GM19023 (cell line): ENCODE data around the gene INSC.

ENCODE experiments used
- ATAC-seq: cut with Tn5 transposase; IDR thresholded peaks from one replicate; pipeline ENCODE4 v1.9.1; 2021; ENCODE audit warnings: mild to moderate bottlenecking, moderate library complexity; ENCODE audit not compliant: unreplicated experiment

INSC gene

DNA sequence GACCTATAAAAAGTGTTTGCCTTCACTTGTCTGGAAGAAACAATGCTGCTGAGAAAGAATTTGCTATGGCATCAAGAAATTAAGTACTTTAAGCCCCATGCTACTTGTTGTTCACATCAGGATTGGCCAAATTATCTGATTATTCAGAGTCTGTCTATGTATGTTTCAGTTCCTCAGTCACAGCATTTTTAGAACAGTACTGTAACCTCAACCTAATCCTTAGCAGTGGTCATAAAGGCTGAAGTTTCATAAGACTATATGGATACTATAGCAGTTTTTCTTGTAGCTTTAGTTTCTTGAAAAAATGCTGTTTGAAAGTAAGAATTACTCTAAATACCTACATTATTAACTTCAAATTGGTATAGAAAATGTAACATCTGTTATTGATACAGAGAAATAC is 153.9 kb downstream of the INSC start:
- ATAC-seq = no peak

DNA sequence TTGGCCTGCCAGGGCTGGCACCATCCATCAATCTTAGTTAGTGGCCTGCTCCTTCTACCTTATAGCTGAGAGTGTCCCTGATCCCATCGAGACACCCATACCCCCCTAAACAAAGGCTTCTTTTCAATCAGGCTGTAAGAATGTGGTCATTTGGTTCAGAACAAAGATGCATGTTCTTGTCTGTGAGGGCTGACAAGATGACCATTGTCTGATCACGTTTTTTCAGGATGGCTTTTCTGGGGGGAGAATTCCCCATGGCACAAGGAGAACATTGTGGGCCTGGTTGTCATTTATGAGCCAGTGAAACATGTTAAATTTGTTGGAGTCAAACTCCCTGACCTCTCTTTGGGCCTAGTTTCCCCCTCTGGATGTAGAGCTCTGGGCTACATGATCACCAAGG is 160.4 kb downstream of the INSC start:
- no peak for ATAC-seq

DNA sequence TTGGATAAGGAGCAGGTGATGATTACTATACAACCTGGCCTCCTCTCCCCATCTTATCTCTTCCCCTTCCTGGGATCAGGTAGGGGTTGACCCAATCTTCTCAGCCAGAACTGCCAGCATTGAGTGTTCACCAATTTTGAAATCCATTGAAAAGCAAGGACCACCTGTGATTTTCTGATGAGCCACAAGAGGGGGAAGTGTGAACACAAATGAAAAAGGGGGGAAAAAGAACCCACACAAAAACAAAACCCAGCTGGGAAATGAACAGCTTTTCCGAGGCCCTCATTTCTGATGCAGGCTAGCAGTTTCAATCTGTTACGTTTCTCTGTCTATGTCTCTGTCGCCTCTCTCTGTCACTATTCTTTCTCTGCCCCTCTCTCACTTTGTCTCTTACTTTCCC is 161.9 kb downstream of the INSC start:
- ATAC-seq = no peak

DNA sequence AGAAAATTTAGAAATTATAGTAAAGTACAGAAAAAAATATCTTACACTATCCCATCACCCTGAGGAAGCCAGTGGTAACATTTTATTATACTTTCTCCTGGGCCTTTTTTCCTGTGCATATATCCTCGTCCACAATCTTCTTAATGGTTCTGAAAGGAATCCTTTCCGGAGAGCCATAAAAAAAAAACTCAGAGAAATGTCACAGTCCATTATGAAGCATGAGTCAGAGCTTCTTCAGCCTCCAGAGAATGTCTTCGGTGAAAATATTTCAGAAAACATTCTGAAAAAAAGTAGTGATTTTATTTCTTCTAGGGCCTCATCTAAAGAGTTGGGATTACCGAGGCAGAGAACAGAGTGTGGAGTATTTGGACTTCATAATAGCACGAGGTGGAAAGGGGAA is 163.4 kb downstream of the INSC start:
- ATAC-seq = no peak

DNA sequence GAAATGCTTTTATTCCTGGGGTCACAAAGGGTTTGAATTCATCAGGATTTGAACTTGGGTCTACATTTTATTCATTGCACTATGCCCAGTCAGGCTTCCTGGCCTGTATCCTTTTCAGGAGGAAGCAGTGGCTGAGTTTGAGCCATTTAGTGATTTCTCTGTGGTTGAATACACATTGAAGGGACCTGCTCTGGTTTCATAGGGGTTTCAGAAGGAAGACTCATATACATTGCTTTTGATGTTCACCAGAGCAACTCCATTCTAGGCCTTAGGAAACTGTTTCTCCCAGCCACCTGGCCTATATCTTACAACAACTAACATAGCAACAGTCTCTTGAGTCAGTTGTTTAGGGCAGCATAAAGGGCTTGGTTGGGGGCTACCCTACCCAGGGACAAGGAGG is 165.7 kb downstream of the INSC start:
- ATAC-seq = no peak

DNA sequence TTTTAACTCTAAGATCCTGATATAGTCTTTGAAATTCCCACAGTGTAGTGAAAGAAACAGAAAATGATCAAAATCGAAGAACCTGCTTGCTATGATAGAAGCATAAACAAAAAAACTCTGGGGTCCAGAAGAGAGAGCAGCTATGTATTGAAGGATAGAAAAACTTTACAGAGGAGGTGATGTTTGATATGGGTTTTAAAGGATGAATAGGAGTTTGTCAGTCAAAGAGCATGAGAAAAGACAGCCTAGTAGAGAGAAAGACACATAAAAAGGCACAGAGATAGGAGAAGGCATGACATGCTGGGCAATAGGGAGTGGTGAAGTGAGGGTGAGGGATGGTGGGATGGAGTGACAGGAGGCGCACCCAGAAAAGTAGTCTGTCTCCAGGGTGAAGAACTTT is 168.0 kb downstream of the INSC start:
- no peak for ATAC-seq

DNA sequence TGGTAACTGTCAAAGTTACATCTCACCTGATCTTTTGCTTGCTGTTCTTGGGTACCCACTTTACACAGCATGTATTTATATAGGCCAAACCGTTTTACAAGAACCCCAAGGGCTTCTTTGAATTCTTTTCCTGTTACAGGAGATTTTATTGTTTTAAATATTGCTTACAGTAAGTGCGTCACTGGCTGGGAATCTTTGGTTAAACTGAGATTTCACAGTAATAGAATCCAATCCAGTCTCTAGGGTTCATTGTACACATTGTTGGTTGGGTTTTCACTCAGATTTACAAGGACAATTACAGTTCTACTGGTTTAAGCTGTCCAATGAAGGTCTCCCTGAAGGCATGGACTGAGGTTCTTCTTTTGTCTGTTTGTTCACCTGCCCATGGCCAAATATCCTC is 171.7 kb downstream of the INSC start:
- no peak for ATAC-seq

DNA sequence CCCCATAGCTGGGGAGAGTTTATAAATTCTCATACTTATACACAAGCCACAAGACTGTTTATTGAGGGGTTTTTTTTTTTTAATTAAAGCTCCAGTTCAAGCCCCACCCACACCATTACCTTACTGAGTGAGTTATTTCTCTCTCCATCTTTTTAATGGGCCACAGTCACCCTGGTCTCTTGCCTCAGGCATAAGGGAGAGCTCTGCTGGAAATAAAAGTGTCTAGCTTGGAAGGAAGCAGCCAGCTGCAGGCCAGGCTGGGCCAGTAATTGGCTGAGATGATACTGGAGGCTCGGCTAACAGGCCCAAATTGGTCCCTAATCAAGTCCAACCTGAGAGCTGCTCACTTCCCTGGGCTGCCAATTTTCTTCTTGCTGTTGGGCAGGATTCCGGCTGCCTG is 174.1 kb downstream of the INSC start:
- ATAC-seq = no peak

DNA sequence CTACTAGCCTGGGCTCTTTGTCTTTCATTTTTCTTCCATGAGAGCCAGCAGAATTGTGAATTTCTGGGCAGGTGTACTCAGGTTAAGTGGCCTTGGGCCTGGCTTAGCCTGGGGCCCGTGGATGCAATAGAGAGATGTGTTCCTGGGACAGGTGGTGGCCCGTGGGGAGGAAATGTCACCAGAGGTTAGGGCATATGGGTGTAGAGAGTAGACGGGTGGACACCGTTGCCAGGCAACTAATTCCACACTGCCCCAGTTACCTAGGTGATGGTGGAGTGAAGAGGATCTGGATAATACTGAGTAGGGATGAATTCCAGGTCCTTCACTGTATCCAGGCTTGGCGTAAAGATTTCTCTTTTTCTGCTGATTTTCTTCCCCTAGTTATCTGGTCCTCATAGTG is 175.0 kb downstream of the INSC start:
- no peak for ATAC-seq

DNA sequence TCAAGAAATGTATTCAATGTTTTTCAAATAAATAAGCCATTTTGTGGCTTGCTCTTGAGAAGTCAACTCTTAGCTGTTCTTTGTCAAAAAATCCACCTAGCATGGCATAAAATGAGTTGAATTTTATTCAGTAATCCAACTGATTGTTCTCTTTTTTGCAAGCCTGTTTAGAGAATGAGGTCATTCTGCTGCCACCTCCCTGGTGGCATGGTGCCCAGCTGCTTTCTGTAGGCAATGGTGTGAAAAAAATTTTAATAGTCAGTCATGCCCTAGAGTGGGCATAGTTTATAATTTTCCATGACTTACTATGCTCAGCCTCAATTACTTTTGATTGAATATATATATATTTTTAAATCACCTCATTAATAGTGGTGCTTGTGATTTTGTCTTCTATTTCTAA is 177.2 kb downstream of the INSC start:
- ATAC-seq = no peak

DNA sequence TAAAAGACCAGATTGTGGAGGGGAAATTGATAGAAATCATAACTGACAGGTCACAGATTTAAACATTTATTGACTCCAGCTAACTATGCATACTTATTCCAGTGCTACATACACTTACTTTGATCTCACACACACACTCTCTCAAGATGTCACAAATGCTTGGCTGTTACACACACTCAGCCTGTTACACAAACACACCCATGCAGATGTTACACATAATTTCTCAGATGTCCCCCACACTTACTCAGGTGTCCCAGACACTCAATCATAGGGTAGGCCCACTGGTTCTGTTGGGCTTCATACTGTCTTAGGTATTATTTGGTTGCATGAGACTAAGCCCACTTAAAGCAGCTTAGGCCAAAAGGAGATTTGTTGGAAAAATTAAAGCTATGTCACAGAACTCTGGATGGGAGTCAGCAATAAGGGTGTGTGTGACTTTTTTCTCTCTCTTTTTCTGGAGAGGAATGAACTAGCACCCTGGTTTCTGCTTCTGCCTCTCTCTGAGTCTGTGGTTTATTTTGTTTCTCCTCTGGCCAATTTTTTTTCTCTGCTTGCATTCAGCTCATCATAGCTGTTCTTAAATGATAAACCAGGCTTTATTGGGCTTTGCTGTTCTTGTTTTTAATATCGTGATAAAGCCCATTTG is 179.4 kb downstream of the INSC start:
- no peak for ATAC-seq

DNA sequence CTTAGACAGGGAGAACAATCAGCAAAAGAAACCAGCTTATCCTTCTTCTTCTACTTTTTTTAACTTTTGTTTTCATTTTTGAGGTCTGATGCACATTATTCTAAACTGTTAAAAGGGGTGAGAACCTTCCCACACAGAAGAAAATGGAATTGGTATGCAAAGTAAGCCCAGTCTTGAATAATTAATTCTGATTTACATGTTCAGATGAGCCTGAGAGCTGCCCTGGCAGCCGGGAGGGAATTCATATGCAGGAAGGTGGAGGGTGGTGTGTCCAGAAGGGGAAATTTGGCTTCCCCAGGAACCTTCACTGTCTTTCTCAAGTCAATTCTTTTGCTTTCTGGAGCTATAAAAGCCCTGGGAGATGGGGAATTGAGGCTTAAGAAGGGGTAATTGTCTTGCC is 181.0 kb downstream of the INSC start:
- ATAC-seq = no peak
